ENCODE data around the gene RNF150. TPM values are rescaled to one million over a fixed set of nuclear protein-coding genes. Genes with fewer than 3 reads are reported as not detected.

Gene RNF150
- total and polyA plus RNA-seq, 2 of the 4 experiments (the other 2 are of a cell fraction), result 6.2 to 18.1 TPM

DNA sequence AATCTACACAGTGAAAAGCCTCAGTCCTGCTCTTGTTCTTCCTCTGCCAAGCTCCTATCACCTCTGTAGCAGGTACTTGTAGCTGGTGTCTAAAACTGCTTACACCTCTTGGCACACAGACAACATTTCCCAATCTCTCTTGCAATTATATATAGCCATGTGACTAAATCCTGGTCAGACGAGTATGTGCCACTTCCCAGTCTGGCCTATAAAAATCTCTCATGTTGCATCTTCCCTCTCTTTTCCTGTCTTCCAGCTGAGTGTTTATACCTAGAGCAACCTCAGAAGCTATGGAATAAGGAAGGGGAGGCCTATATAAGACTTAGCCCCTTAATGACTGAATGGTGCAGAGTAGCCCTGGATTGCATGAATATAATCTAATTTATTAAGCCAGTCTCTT is 105.8 kb downstream of the RNF150 start:
- in situ Hi-C loops (cut with MboI; ENCODE audit: low sequenced_read_pairs) (no loop called here), dilution Hi-C loops (cut with HindIII; ENCODE audit: low sequenced_read_pairs, unreplicated experiment) (no loop called here), intact Hi-C loops (cut with micrococcal nuclease) (no loop called here)
- H3K14ac ChIP-seq (replicated peaks; ENCODE audit: low read depth, low read length), result no peak overlapping the region
- peak; percentile 45 for DNase-seq
- no peak overlapping the region for H4K5ac ChIP-seq (ENCODE audit: low read depth, low read length)
- no peak overlapping the region for H2AFZ ChIP-seq (replicated peaks; ENCODE audit: low read length, poor library complexity)
- H2BK20ac ChIP-seq (ENCODE audit: low read depth, low read length), result no peak overlapping the region
- H3K4me2 ChIP-seq (ENCODE audit: low read depth, low read length), result no peak overlapping the region
- H3K4ac ChIP-seq (ENCODE audit: low read depth, low read length), result no peak overlapping the region
- TF ChIP-seq, protein P1, sequence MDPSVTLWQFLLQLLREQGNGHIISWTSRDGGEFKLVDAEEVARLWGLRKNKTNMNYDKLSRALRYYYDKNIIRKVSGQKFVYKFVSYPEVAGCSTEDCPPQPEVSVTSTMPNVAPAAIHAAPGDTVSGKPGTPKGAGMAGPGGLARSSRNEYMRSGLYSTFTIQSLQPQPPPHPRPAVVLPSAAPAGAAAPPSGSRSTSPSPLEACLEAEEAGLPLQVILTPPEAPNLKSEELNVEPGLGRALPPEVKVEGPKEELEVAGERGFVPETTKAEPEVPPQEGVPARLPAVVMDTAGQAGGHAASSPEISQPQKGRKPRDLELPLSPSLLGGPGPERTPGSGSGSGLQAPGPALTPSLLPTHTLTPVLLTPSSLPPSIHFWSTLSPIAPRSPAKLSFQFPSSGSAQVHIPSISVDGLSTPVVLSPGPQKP (IDR thresholded peaks at IDR 0.05; ENCODE audit: borderline replicate concordance, low read depth, low read length), result no peak
- TF ChIP-seq, protein P2, sequence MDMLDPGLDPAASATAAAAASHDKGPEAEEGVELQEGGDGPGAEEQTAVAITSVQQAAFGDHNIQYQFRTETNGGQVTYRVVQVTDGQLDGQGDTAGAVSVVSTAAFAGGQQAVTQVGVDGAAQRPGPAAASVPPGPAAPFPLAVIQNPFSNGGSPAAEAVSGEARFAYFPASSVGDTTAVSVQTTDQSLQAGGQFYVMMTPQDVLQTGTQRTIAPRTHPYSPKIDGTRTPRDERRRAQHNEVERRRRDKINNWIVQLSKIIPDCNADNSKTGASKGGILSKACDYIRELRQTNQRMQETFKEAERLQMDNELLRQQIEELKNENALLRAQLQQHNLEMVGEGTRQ (IDR thresholded peaks at IDR 0.05; ENCODE audit: low read depth, low read length), result no peak
- TF ChIP-seq MAZ (IDR thresholded peaks at IDR 0.05; ENCODE audit: borderline replicate concordance, low read depth, low read length), result no peak
- peak; percentile 56 for TF ChIP-seq CEBPB (IDR thresholded peaks at IDR 0.05; ENCODE audit: low read depth, low read length)
- TF ChIP-seq CHD1 (IDR thresholded peaks at IDR 0.05; ENCODE audit: low read depth, low read length), result no peak
- H3K4me1 ChIP-seq (ENCODE audit: control insufficient read depth, insufficient read depth, low read length), result peaks cover 2% of the 10 kb centered on the region; the same call in 1 of the 2 replicates
- H4K8ac ChIP-seq (ENCODE audit: low read depth in 2 of 2, low read length in 2 of 2), result no peak overlapping the region
- H3K18ac ChIP-seq (ENCODE audit: low read depth, low read length), result no peak overlapping the region
- ATAC-seq (ENCODE audit: low read depth), result no peak; the same call in 1 of the 2 replicates
- H3K4me3 ChIP-seq (ENCODE audit: insufficient read depth, low read depth, low read length), result no peak overlapping the region
- no peaks in the 10 kb centered on the region for H4K20me1 ChIP-seq (ENCODE audit: insufficient read depth, low read length)
- ChIA-PET CTCF (no interaction called here), POLR2A (ENCODE audit: unreplicated experiment) (interaction anchor here (0.6 kb wide), 1 partner anchor 17 kb away, joined by 6 read pairs; no protein-coding TSS in a partner anchor)
- no peak overlapping the region for H2BK120ac ChIP-seq (ENCODE audit: low read depth, low read length)
- no peak overlapping the region for H2AK9ac ChIP-seq (replicated peaks; ENCODE audit: low read depth, low read length, poor library complexity)
- H2AK5ac ChIP-seq (ENCODE audit: low read depth, low read length), result no peak overlapping the region
- H3K56ac ChIP-seq (ENCODE audit: extremely low read depth, insufficient read depth, low read length), result no peak overlapping the region
- H3K9ac ChIP-seq (ENCODE audit: low read depth, low read length), result no peak overlapping the region
- no peaks in the 10 kb centered on the region for H3K9me3 ChIP-seq (ENCODE audit: control insufficient read depth, insufficient read depth, low read length)
- H3K27ac ChIP-seq (ENCODE audit: insufficient read depth, low read length), result no peak overlapping the region
- no peak overlapping the region for H2BK5ac ChIP-seq (ENCODE audit: low read depth, low read length, poor library complexity, severe bottlenecking)
- H3K23ac ChIP-seq (ENCODE audit: low read depth, low read length), result no peak overlapping the region
- H3K36me3 ChIP-seq (ENCODE audit: control insufficient read depth, insufficient read depth, low read length), result no peaks in the 10 kb centered on the region
- no TSS peak for BruUV-seq (replicated peaks)
- H2BK15ac ChIP-seq (ENCODE audit: low read depth, low read length), result no peak overlapping the region
- no peaks in the 10 kb centered on the region for H3K27me3 ChIP-seq (ENCODE audit: control insufficient read depth, insufficient read depth, low read length)
- no peaks in the 10 kb centered on the region for H3K79me1 ChIP-seq (ENCODE audit: low read depth in 1 of 2, low read length in 2 of 2)
- H3K9me1 ChIP-seq (ENCODE audit: insufficient read depth, low read length), result no peaks in the 10 kb centered on the region
- H4K91ac ChIP-seq (ENCODE audit: insufficient read depth, low read depth, low read length), result no peak overlapping the region
- WGBS, 2 experiments (ENCODE audit: extremely low coverage in 2 of 2, insufficient read length in 1 of 2), result no CpG with 5 or more reads among the region's 1 CpG
